HepG2 (cell line): ENCODE results near the gene SLC7A10. TPM values are rescaled to one million over a fixed set of nuclear protein-coding genes. Genes with fewer than 3 reads are reported as not detected.
A peak's percentile ranks its signal among the peaks of the same experiment; 100 is the strongest.

Experiments
- ARHGAP35 ChIP-seq: sonication (generic); formaldehyde crosslinking; IDR thresholded peaks from 2 replicates; pipeline ENCODE4 v1.9.0; 2022; ENCODE audit warnings: mild to moderate bottlenecking, inconsistent platforms, moderate library complexity, missing genetic modification reagents, borderline replicate concordance
- ARID4A ChIP-seq: sonication (generic); formaldehyde crosslinking; IDR thresholded peaks from 2 replicates; pipeline ENCODE4 v1.5.0; 2020; ENCODE audit warnings: mild to moderate bottlenecking, missing genetic modification reagents, borderline replicate concordance
- CENPX ChIP-seq: sonication (generic); formaldehyde crosslinking; IDR thresholded peaks from 2 replicates; pipeline ENCODE4 v1.9.0; 2021; ENCODE audit warnings: mild to moderate bottlenecking, missing genetic modification reagents, moderate library complexity
- EED ChIP-seq: sonication (generic); formaldehyde crosslinking; IDR thresholded peaks from 2 replicates; pipeline ENCODE4 v1.5.0; 2020; ENCODE audit warnings: mild to moderate bottlenecking, missing genetic modification reagents
- ELF4 ChIP-seq: sonication (generic); formaldehyde crosslinking; IDR thresholded peaks from 2 replicates; pipeline ENCODE4 v1.5.0; 2020; ENCODE audit warnings: missing genetic modification reagents, mild to moderate bottlenecking, moderate library complexity, borderline replicate concordance
- FLYWCH1 ChIP-seq: sonication (generic); formaldehyde crosslinking; IDR thresholded peaks from 2 replicates; pipeline ENCODE4 v1.8.1; 2023; ENCODE audit warnings: mild to moderate bottlenecking, missing genetic modification reagents
- GRHL1 ChIP-seq: sonication (generic); formaldehyde crosslinking; conservative IDR thresholded peaks from 2 replicates; pipeline ENCODE4 v1.8.0; 2022; ENCODE audit warnings: missing genetic modification reagents
- IKZF1 ChIP-seq: fragments of 450-650 bp; IDR thresholded peaks from 2 replicates; pipeline ENCODE4 v1.7.1; 2016
- MBD4 ChIP-seq: IDR thresholded peaks from 2 replicates; pipeline ENCODE4 v1.6.1; 2012; ENCODE audit warnings: low read length, inconsistent platforms, borderline replicate concordance
- SNAI1 ChIP-seq: sonication (generic); formaldehyde crosslinking; IDR thresholded peaks from 2 replicates; pipeline ENCODE4 v1.5.0; 2020; ENCODE audit warnings: mild to moderate bottlenecking, missing genetic modification reagents, borderline replicate concordance
- THRA ChIP-seq: sonication (generic); formaldehyde crosslinking; IDR thresholded peaks from 2 replicates; pipeline ENCODE4 v1.4.0; 2020; ENCODE audit warnings: missing genetic modification reagents, borderline replicate concordance
- ZFP62 ChIP-seq: sonication (generic); formaldehyde crosslinking; IDR thresholded peaks from 2 replicates; pipeline ENCODE4 v1.4.0; 2020; ENCODE audit warnings: missing genetic modification reagents
- ZNF329 ChIP-seq: sonication (generic); formaldehyde crosslinking; IDR thresholded peaks from 2 replicates; pipeline ENCODE4 v1.9.0; 2021; ENCODE audit warnings: low read depth, mild to moderate bottlenecking, missing genetic modification reagents
- ZNF460 ChIP-seq: sonication (generic); formaldehyde crosslinking; IDR thresholded peaks from 2 replicates; pipeline ENCODE4 v1.5.1; 2020; ENCODE audit warnings: missing genetic modification reagents, mild to moderate bottlenecking, borderline replicate concordance
- ZNF687 ChIP-seq: sonication (generic); formaldehyde crosslinking; IDR thresholded peaks from 2 replicates; pipeline ENCODE4 v1.5.1; 2020; ENCODE audit warnings: mild to moderate bottlenecking, missing genetic modification reagents, moderate library complexity
- ZNF784 ChIP-seq: sonication (generic); formaldehyde crosslinking; IDR thresholded peaks from 2 replicates; pipeline ENCODE4 v1.5.1; 2020; ENCODE audit warnings: missing genetic modification reagents, mild to moderate bottlenecking, borderline replicate concordance
- ZNF788 ChIP-seq: sonication (generic); formaldehyde crosslinking; IDR thresholded peaks from 2 replicates; pipeline ENCODE4 v1.5.0; 2020; ENCODE audit warnings: mild to moderate bottlenecking, missing genetic modification reagents, borderline replicate concordance
- polyA plus RNA-seq, 8 experiments: library from polyadenylated mRNA; depleted of rRNA in 3 of 8; stranded (reverse) in 7 of 8; unstranded in 1 of 8; fragments of >200 nt; fragmentation: Illumina TruSeq in 4 of 8; extraction: Trizol in 4 of 8; gene quantifications; 2 replicates each; pipeline versions ENCODE4 v1.2.1 to v1.2.3, GENCODE V29; 2011 to 2016; ENCODE audit warnings: low read depth in 4 of 8, missing spikeins in 1 of 8, mixed read lengths in 1 of 8; ENCODE audit not compliant: insufficient read depth in 1 of 8
- total RNA-seq, 5 experiments: library from RNA; depleted of rRNA; stranded (reverse); fragments of >200 nt; fragmentation: Illumina TruSeq; extraction: Trizol; gene quantifications; 2 replicates each; pipeline ENCODE4 v1.2.3, GENCODE V29; 2016; ENCODE audit warnings: low read depth in 1 of 5

The SLC7A10 gene
- total and polyA plus RNA-seq, 2 of the 13 experiments (the other 11 are each of a cell fraction or from before 2014, with no cell fraction given) = 1.1 to 2.2 TPM

- TF ChIP-seq SNAI1 (CRISPR knock-in tag) (0 out of 2 replicates have a peak, but pooled peaks have one; percentile 12), GRHL1 (CRISPR knock-in tag) (no peak), IKZF1 (no peak), ZFP62 (CRISPR knock-in tag) (no peak), EED (0 out of 2 replicates have a peak, but pooled peaks have one; percentile 24), ARID4A (CRISPR knock-in tag) (no peak), ZNF329 (CRISPR knock-in tag) (no peak), ZNF687 (CRISPR knock-in tag) (peak; percentile 76), MBD4 (no peak), ZNF460 (CRISPR knock-in tag) (no peak), CENPX (CRISPR knock-in tag) (no peak), ELF4 (no peak), ZNF788 (CRISPR knock-in tag) (no peak), FLYWCH1 (CRISPR knock-in tag) (no peak), ZNF784 (CRISPR knock-in tag) (no peak), THRA (CRISPR knock-in tag) (no peak), ARHGAP35 (no peak)
These were observed 48.2 kb downstream of the SLC7A10 start (continued) for GRCh38 chr19:33177417-33177979.
